ENCODE data around the gene TRIM7.
"Not testable (repeated sequence)": the region's sequence is repeated elsewhere in the genome, so short reads cannot be mapped to it uniquely, and the experiment has no call there.

The TRIM7 gene

DNA sequence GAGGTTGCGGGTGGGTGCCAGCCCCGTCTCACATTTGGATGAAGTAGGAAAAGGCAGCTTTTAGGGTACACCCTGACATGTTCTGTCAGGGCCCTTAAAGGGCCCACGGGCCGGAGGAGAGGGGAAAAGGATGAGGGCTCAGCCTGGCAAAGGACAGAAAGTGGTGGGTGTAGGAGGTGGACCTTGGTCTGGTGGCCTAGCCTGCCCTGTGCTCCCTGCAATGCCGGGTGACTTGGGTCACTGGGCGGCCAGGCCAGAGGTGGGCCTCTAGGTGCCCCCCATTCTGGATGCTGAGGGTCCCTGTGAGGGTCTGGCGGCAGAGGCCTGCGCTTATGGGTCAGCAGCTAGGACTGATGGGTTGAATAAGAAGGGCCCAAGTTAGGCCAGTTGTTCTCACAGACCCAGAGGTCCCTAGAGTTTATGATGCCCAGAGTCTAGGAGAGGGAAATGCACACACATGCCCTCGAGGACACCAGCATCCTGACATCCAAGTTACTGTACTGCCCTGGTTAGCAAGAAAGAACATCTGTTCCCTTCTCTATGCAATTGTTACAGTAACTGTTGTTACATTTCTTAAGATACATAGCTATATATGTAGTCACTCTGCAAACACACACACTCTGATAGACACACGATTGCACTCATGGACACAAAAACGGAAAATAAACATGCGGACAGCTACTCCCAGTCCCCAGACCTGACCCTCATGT is 12.5 kb downstream of the TRIM7 start:
- DNase-seq = no peak

DNA sequence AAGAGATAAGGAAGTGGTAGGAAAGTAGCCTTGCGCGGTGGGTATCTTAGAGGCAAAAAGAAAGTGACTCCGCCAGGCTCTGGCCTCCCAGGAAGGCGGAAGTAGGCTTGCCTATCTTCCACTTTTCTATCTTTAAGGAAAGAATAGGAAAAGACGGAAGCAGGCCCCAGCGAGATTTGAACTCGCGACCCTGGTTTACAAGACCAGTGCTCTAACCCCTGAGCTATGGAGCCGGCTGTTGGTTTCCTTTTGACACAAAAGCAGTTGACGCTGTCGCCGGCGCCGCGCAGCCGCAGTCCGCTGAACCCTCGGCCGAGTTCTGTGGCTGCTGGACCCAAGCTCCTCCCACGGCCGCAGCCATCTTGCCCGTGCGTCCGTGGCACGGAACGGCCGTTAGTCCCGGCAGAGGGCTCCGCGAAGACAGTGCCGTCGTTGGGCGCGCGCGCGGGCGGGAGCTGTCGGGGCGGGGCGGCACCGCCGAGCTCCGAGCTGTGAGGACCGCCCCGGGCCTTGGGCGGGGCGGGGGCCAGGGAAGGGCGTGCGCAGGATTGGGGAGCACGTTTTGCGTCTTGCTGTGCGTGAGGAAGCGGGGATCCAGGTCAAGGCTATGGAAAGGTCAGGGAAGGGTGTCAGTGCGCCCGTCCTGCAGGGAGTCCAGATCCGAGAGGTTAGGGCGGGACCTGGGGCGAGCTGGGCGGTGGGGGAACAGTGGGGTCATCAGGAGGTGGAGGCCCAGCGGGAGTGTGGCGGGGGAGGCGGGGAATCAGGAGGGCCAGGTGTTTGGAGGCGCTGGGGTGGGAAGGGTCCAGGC is 13.3 kb downstream of the TRIM7 start:
- DNase-seq = peak; percentile 98 to 99 (median 98)

DNA sequence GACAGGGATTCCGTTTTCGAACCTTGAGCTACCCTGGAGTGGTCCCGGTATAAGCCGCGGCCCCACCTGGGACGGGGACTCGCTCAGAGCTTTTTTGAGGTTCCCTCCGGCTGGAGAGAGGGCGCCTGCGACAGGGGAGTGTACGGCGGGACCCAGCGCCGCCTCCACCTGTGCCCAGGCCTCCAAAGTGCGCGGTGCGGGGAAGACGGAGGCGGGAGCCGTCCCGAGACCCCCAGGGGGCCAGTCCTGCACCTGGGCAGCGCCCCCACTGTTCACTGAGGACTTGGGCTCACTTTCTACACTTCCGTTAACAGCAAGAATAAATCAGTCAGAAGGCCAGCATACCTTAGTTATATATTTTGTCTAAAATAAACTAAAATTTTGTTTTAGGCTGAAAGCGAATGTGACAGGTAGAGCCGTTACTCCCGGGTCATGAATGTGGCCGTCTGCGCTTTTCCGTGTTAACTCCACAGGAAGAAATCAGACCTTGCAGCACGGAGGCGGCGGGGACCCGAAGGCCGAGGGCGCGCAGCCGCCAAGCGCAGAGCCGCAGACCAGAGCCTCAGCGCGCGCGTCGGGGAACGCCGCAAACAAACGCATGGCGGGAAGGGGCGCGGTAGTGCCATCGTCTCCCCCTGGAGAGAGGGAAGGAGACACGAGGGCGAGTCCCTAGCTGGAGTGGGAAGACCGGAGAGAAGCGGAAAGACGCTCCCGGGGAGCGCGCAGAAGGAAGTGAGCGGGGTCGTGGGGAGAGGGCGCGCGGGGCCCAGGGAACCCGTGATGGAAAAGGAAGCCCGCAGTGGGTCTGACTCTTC is 14.1 kb downstream of the TRIM7 start:
- DNase-seq = peak in 3 of 4 experiments; percentile 47 to 79 (median 70)

DNA sequence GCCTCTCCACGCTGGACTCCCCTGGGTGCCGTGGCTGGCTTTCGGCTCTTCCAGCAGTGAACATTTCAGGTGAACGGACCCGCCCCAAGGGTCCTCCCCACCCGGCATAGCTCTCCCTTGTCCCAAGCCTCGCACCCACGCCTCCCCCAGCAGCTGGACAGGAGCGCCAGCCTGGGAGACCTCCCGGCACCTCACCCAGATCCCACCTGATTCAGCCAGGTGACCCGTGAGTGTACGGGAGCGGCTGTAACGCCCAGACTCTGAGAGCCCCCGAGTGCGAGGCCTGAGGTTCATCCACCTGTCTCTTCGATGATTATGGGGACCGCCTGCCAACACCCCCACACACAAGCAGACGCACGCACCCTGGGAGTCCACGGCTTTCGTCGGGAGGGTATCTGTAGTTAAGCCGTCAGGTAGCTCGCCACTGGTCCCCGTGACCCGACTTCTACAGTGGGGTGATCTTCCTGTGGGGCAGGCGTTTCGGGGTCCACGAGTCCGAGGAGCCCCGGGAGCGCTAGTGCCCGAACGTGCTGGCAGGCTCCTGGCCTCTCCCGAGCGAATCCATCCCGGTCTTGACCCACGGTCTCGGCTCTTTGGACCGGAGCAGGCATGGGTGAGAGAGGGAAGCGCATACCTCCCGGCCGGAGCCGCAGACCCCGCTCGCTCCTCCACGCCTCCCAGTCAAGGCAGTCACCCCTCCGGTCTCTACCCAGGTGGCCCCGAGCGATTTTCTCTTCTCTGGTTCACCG is 14.9 kb downstream of the TRIM7 start:
- DNase-seq = peak in 1 of 4 experiments; percentile 33

DNA sequence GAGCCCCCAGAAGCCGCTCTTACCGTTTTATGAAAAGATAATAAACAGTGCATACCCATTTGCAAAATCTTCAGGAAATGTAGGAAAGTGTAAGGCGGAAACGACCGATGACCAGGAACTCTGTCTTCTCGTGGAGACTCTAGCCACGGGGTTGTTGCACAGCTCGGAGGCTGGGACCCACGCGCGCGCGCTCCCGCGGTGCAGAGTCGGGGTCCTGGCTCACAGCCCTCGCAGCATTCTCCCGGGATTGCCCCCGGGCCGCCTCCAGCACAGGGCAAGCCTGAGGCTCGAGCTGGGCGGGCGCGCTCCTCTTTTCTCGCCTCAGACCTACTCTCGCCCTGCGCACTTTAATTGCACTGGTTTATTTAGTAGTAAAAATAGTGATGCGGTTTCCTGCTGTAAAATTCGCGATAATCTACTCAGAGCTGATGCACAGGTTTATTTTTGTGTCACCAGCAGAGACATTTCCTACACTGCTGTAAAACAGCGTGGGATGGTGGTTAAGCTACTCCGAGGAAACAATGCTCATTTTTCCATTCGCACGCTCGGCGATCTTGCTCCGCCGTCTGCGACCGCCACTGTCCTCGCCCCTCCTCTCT is 15.5 kb downstream of the TRIM7 start:
- DNase-seq = peak in 3 of 4 experiments; percentile 51 to 64 (median 59)

DNA sequence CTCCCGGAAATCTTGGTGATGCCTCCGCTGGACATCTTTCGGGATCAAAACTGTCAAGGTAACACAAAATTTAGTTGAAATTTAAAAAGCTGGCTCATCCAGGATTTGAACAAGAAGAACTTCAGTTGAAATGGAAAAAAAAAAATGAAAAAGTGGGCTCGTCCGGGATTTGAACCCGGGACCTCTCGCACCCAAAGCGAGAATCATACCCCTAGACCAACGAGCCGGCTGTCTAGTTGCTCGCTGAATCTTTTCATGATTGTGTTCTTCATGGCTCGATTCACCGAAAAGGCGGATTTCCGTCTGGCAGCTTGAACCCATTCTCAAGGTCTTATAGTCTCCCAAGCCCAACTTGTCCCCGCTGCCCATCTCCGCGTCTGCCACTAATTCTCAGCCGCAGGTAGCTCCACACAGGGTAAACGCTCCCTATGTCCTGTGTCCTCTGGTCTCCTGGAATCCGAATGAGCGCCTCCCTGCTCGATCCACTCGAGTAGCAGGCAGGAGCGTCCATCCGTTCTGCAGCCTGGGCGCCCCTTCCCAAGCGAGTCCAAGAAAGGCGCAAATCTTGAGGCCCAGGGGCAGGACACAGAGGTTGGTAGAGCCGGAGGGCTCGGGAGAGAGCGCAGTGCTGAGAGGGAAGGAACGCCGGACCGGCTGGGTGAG is 16.2 kb downstream of the TRIM7 start:
- peak; percentile 81 to 91 (median 85) for DNase-seq

DNA sequence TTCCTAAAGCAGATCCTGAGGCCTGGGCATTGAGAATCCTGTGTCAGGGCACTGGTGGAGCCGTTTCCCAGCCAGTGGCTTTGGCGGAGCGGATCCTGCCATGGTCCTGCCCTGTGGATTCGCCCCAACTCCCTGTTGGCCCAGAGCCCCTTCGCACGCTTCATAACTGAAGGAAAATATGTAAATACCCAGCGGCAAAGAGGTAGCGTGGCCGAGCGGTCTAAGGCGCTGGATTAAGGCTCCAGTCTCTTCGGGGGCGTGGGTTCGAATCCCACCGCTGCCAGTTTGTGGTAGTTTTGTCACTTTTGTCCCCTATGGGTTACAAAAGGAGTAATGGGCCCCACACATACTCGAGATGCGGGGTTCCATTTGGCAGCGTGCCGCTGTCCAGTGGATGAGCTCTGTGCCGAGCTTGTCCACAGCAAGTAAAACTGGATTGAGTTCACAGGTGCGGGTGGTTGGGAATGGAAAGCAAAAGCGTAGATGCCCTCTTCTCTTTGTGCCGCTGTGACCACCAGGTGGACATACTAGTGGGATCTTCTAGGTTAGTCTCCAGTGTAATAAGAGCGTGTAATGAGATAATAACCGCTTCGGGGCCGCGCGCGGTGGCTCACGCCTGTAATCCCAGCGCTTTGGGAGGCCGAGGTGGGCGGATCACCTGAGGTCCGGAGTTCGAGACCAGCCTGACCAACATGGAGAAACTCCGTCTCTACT is 17.3 kb downstream of the TRIM7 start:
- DNase-seq = peak; percentile 71 to 80 (median 76)

DNA sequence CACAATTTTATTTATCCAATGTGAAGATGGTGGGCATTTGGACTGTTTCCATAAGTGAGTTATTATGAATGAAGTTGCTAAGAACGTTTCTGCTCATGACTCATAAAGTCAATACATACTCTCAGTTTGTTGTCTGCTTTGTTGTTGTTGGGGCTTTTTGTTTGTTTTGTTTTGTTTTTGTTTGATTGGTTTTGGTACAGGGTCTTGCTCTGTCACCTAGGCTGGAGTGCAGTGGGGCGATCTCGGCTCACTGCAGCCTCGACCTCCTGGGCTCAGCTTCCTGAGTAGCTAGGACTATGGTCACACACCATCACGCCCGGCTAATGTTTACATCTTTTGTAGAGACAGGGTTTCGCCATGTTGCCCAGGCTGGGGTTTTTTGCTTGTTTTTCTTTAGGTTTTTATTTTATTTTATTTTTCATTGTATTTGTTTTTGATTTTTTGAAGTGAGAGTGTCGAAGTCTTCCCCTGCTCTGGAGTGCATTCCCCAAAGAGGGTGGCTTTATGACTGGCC is 18.0 kb downstream of the TRIM7 start:
- no peak for DNase-seq

DNA sequence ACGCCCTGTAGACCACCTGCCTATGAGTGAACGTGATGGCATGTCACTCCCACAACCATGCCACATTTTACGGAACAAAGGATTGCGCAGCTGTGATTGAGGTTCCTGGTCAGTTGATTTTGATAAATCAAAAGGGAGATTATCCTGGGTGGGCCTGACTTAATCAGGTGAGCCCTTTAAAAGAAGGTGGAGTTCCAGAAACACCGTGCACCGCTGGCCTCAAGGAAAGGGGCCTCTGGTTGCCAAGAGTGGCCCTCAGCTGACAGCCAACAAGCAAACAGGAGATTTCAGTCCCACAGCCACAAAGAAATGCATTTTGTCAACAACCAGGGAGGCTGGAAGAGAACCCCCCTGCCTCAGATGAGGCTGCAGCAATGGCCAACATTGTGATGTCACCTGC is 19.0 kb downstream of the TRIM7 start:
- DNase-seq = no peak

DNA sequence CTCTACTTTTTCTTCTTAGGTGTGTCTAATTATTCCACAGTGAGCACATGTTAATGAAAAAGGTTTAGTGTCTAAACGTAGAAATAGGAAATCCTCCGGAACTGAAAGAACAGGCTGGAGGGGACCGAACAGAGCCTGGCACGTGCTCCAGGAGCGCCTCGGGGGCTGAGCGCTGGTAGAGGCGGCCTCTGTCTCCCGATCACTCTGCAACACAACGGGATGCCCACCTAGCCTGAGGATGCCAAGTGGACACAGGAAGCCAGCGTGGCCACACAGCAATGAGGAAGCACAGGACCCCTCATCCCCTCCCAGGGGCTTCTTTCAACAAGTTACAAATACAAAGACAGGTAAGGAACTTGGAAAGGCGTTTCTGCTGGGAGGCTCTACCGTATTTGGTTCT is 19.4 kb downstream of the TRIM7 start:
- DNase-seq = no peak

DNA sequence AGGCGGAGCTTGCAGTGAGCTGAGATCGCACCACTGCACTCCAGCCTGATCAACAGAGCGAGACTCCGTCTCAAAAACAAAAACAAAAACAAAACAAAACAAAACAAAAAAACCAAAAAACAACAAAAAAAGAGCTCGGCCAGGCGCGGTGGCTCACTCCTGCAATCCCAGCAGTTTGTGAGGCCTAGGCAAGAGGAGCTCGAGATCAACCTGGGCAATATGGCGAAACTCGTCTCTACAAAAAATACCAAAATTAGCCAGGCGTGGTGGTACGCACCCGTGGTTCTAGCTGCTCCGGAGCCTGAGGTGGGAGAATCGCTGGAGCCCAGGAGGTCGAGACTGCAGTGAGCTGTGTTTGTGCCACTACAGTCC is 20.2 kb downstream of the TRIM7 start:
- DNase-seq = no peak

DNA sequence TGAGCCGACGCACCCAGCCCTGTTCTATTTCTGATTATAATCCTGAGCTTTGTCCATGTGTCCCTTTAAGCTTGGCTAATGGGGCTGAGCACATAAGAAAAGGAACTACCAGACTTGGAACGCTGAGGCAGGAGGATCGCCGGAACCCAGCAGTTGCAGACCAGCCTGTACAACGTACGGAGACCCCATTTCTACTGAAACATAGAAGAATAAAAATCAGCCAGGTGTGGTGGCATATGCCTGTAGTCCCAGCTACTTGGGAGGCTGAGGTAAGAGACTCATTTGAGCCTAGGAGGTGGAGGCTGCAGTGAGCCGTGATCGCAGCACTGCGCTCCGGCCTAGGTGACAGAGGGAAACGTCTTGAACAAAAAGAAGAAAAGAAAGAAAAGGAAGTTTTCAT is 22.3 kb downstream of the TRIM7 start:
- no peak for DNase-seq

DNA sequence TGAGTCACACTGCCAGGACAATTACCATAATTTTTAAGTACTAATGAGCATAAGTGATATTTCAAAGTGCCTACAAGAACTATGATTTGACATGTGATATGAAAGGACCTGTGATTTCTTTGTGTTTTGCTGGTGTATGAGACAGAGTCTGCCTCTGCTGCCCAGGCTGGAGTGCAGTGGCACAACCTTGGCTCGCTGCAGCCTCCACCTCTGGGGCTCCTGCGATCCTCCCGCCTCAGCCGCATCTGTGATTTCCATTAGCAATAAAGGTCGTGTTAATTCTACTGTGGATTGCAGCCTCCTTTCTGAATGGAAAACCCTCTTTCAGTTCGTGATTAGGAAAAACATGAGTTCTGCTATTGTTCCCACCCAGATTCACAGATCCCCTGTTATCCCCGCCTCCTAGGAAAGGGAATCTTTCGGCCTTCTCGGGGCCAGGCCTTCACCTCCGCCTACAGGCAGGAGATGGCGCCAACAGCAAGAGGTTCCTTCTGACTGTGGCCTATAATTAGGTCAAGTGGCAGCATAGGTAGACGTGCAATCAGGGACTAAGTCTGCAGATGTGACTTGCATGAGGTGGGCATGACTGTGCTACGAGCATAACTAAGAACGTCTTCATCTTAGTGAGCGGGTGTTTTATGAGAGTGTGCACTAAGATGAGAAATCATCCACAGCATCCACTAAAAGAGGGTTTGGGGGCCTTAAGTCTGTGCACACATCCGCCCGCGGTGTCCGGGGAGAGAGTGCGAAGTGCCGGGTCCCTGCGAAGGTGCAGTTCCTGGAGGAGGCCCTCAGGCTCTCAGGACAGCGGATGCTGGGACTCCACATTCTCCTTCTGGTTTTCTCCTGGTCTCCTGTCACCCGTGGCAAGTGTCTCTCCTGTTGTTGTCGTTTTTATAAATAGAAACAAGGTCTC is 23.1 kb downstream of the TRIM7 start:
- DNase-seq = peak; percentile 62 to 81 (median 76)

DNA sequence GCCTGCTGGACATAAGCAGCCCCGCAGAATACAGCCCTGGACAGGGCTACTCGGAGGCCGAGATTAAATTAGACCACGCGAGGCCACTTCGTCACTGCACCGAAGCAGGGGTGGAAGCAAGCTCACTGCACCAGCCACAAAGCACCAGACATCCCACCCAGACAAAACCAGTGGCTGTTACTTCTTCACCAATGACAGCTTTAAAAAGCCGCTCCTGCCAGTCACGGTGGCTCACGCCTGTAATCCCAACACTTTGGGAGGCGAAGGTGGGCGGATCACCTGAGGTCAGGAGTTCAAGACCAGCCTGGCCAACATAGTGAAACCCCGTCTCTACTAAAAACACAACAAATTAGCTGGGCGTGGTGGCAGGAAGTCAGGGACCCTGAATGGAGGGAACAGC is 27.4 kb downstream of the TRIM7 start:
- not testable (repeated sequence) for DNase-seq

DNA sequence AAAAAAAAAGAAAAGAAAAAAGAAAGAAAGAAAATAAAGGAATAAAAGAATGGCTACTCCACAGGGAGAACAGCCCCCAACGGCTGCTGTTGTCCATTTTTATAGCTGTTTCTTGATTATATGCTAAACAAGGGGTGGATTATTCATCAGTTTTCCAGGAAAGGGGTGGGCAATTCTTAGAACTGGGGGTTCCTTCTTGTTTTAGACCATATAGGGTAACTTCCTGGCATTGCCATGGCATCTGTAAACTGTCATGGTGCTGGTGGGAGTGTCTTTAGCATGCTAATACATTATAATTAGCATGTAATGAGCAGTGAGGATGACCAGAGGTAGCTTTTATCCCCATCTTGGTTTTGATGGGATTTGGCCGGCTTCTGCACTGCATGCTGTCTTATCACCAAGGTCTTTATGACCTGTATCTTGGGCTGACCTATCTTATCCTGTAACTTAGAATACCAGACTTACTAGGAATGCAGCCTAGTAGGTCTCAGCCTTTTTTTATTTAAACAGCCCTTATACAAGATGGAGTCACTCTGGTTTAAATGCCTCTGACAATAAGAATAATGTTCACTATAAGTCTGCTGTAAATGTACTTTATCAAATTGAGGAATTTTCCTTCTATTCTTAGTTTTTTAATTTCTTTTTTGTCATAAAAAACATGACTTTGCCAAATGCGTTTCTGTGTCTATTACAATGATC is 28.6 kb downstream of the TRIM7 start:
- no peak for DNase-seq

DNA sequence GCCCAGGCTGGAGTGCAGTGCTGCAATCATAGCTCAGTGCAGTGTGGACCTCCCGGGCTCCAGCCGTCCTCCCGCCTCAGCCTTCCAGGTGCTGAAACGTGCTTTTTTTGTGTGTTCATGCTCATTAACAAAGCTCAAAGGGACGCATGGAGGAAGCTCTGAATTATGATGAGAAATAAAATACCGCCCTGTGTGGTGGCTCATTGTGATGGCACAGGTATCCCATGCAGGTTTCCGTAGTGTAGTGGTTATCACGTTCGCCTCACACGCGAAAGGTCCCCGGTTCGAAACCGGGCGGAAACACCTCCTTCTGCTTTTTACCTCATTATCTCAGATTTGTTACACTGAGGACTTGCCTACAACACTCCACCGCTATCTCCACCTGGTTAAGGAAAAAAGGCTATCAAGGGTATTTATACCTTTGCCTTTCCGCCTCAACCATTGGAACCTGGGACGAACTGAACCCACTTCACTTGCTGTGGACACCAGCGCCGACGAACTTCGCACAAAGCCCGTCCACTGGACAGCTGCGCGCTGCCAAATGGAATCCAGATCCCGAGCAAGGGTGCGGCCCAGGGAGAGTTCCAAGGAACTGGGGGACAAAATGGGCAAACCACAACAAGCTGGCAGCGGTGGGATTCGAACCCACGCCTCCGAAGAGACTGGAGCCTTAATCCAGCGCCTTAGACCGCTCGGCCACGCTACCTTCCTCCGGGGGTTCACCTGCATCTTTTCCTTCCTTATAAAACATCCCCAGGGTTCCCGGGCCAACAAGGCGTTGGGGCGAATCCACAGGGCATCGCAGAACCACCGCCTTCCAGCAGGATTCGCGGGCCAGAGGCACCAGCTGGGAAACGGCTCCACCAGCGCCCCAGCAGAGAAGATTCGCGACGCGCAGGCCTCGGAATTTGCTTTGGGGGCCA is 31.3 kb downstream of the TRIM7 start:
- DNase-seq = peak in 1 of 4 experiments; percentile 20

DNA sequence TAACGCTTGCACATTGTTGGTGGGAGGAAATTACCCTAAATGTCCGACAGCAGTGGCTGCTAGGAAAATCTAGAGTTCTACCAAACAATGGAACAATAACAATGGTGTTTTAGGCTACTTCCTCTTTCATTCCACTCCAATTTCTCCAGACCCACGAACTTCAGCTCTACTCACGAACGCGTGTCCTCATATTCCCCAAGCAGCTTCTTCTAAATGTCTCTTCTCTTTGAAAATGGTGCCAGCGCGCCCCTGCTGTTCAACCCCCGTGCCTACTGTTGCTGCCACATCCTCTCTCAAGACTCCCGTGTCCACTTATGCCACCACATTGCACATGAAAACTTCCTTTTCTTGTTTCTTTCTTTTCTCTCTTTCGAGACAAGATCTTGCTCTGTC is 32.0 kb downstream of the TRIM7 start:
- peak; percentile 50 to 74 (median 70) for DNase-seq

DNA sequence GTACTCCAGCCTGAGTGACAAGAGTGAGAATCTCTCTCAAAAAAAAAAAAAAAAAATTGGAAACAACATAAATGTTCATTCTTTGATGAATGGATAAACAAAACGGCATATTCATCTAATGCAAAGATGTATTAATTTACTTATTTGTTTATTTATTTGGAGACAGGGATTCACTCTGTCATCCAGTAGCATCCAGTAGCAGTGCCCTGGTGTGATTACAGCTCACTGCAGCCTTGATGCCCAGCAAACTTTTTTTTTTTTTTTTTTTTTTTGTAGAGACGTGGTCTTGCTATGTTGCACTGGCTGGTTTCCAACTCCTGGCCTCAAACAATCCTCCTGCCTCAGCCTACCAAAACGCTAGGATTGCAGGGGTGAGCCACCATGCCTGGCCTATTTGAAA is 33.2 kb downstream of the TRIM7 start:
- DNase-seq = no peak

Data from suppressor macrophage (primary cell).